ENCODE results near the gene ZNF503.

ZNF503 gene

GRCh38 chr10:75405598-75406461 lies 4.3 kb upstream of the ZNF503 start:
- no peak for DNase-seq

DNA sequence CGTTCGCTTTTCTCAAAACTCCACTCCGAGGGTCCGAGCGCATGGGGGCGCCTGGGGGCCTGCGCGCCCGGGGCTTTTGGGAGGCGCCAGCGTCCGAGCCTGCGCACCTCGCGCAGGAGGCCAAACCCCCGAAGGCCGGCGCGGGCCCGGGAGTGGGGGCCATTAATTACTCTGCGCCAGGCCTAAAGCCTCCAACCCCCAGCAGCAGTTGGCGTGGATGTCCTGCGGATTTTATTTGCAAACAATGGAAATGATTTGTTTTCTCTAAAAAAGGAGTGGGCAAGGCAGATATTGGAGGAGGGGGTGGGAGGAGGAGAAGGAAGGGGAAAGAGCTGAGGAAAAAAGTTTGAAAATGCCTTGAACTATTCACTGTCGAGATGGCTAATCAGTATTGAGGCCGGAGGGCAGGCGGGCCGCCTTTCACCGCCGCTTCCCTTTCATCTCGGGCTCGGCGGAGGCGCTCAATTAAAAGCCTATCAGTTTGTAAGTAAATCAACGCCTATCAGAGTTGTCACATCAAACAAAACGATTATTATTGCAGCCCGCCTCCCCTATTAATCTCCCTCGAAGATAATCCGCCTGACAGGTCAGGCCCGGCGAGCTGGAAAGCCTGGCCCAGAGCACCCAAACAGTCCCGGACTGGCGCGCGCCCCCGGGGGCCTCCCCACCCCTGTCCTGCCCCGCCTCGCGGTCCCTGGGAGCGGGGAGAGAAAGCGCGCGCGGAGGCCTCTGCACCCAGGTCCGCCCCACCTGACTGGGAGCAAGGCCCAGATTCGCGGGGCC lies 3.4 kb upstream of the ZNF503 start:
- DNase-seq: peak; percentile 33

GRCh38 chr10:75403939-75404814 lies 2.6 kb upstream of the ZNF503 start:
- DNase-seq: peak; percentile 9

GRCh38 chr10:75403144-75403938 lies 1.8 kb upstream of the ZNF503 start:
- peak; percentile 40 for DNase-seq

- DNase-seq: peak; percentile 89
These were observed 1.1 kb upstream of the ZNF503 start for GRCh38 chr10:75402486-75403143.

DNA sequence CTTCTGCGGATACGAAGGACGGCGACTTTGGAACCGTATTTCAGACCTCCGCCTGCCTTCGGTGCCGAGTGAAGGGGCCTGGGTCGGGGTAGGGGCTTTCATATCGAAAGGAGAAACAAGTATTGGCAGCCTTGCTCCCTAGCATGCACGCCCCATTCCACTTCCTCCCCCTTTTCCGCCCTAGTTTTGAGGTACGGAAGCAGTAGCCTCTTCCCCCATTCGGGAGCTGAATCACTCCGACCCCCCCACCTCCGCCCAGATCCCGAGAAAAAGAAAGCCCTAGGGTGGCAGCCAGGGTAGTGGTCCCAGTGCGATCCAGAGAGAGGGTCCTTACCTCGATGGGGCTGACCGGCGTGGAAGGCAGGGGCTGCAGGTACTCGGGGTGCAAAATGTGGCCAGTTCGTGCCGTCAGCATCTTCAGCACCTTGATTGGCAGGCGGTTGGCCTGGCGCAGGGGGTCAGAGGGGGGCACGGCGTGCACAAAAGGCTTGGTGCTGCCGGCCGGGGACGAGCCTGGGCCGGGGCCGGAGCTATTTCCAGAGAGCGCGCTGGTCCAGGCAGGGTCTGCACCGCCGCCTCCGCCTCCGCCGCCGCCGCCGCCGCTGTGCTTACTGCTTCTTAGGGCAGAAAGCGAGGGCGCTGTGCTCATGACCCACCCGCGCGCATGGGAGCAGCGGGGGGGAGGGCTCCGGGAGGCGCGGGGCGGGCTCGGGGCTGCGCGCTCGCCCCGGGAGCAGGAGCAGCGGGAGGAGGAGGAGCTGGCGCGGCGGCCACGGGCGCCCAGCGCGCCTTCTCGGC lies 594 bp downstream of the ZNF503 start:
- DNase-seq: no peak

GRCh38 chr10:75400163-75400770 lies 1.3 kb downstream of the ZNF503 start:
- DNase-seq: peak; percentile 53

DNA sequence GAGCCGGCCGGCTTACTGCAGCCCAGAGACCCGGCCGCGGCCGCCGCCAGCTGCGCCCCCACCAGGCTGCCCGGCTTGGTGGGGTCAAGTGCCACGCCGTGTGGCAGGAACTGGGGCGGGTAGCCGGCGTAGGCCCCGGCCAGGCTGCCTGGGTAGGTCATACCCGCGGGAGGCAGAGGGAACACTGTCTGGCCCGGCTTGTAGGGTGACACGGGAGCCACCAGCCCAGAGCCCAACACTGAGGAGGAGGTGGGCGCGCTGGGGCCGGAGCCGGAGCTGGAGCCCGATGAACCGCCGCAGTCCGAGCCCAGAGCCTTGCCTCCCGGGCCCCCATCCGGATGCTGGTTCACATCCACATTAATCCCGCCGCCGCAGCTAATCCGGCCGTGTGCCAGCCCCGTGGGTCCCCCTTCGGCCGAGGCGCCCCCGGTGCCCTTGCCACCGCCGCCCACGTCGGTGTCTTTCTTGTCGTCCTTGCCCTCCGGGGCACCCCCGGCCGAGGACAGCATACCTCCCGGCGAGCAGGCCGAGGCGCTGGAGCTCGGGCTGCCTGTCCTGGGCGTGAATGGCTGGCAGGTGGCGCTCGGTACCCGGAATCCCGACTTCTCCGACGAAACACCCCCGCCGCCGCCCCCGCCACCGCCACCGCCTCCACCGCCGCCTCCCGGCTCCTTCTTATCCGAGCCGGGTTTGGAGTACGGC lies 2.0 kb downstream of the ZNF503 start:
- DNase-seq: peak; percentile 53

- no peak for DNase-seq
These were observed 2.7 kb downstream of the ZNF503 start for GRCh38 chr10:75398692-75399460.

GRCh38 chr10:75398200-75398691 lies 3.3 kb downstream of the ZNF503 start:
- no peak for DNase-seq

GRCh38 chr10:75397496-75398199 lies 3.9 kb downstream of the ZNF503 start:
- no peak for DNase-seq

DNA sequence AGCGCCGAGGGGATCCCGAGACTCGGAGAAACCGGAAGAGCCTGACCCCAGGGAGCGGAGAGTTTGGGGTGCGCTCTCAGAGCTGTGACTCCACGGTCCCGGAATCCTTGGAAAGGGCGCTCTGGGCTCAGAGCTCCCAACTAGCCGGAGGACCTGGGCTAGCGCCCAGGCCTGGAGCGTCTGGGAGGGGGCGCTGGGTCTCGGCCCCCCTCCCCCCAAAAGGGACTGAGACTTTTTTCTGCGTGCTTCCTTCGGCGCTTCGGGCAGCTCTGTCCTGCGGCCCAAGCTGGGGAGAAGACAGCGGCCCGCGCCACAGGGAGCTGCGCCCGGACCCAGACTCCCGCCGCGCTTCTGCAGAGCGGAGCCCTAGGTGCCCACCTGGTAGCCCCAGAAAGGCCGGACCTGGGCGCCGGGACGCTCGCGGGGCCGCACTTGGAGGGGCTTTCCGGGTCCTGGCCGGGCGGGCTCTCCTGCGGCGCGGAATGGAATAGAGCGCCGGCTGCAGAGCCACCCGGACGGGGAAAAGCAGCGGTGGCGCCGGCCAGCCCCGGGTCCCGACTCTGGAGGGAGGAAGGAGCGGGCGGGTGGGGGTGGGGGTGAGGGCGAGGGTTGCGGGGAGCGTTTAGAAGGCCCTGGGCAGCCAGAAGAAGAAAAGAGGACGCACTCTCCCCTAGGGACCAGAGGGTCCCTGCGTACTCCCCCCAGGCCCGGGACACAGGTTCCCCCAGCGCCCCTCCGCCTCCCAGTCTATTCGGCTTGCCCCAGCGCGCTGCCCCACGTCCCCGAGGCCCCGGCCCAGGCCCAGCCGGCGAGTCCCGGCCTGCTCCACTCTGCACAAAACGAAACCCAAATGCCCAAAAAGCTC lies 4.7 kb downstream of the ZNF503 start:
- DNase-seq: no peak

- no peak for DNase-seq
These were observed 5.5 kb downstream of the ZNF503 start for GRCh38 chr10:75395932-75396630.

- DNase-seq: no peak
These were observed 6.3 kb downstream of the ZNF503 start for GRCh38 chr10:75395066-75395931.

GRCh38 chr10:75394221-75394620 lies 7.3 kb downstream of the ZNF503 start:
- DNase-seq: no peak

Measured in NCI-H2227 treated with DMSO at 0.1 percent for 48 hours (cell line).